ENCODE data around the gene CBX8.

Gene CBX8

GRCh38 chr17:79803997-79804855 lies 7.3 kb upstream of the CBX8 start:
- peak; percentile 48 for DNase-seq

GRCh38 chr17:79803421-79803996 lies 6.6 kb upstream of the CBX8 start:
- no peak for DNase-seq

- no peak for DNase-seq
Observed at GRCh38 chr17:79802736-79803420, 6.0 kb upstream of the CBX8 start.

GRCh38 chr17:79802039-79802735 lies 5.3 kb upstream of the CBX8 start:
- DNase-seq, result no peak

GRCh38 chr17:79801156-79802038 lies 4.5 kb upstream of the CBX8 start:
- DNase-seq, result no peak

GRCh38 chr17:79800325-79801155 lies 3.7 kb upstream of the CBX8 start:
- DNase-seq, result no peak

- no peak for DNase-seq
Observed at GRCh38 chr17:79799538-79800324, 2.9 kb upstream of the CBX8 start.

- DNase-seq, result no peak
Observed at GRCh38 chr17:79799174-79799537, 2.3 kb upstream of the CBX8 start.

- DNase-seq, result no peak
Observed at GRCh38 chr17:79798299-79799173, 1.7 kb upstream of the CBX8 start.

- DNase-seq, result no peak
Observed at GRCh38 chr17:79797492-79798298, 818 bp upstream of the CBX8 start.

- DNase-seq, result no peak
Observed at GRCh38 chr17:79796444-79796762, 474 bp downstream of the CBX8 start.

- DNase-seq, result no peak
Observed at GRCh38 chr17:79795795-79796443, 958 bp downstream of the CBX8 start.

- no peak for DNase-seq
Observed at GRCh38 chr17:79794659-79795511, 2.0 kb downstream of the CBX8 start.

- no peak for DNase-seq
Observed at GRCh38 chr17:79793924-79794304, 3.0 kb downstream of the CBX8 start.

GRCh38 chr17:79792984-79793923 lies 3.6 kb downstream of the CBX8 start:
- DNase-seq, result no peak

- no peak for DNase-seq
Observed at GRCh38 chr17:79792341-79792871, 4.5 kb downstream of the CBX8 start.
